Measurements from ENCODE around the gene SFMBT1.

Gene SFMBT1

GRCh38 chr3:53009826-53010539 is 35.9 kb downstream of the SFMBT1 start:
- Mint-ChIP-seq H3K27me3 (no peaks in the 10 kb centered on the region), H3K9me3 (no peaks in the 10 kb centered on the region), H3K4me1 (peaks cover 26 to 34% of the 10 kb centered on the region in 2 donors), H3K27ac (no peak overlapping the region), H3K4me3 (no peak overlapping the region), H3K36me3 (peaks cover 4 to 5% of the 10 kb centered on the region in 2 donors)
- ATAC-seq (replicated peaks): no peak
- no peak for DNase-seq

DNA sequence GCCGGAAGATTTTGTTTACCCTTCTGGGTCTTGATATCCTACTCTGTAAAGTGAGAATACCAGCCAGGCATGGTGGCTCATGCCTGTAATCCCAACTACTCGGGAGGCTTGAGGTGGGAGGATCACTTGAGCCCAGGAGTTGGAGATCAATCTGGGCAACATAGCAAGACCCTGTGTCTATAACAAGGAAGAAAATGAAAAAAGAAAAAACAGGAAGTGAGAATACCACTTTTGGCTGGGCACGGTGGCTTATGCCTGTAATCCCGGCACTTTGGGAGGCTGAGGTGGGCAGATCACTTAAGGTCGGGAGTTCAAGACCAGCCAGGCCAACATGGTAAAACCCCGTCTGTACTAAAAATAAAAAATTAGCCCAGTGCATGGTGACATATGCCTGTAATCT is 36.9 kb downstream of the SFMBT1 start:
- Mint-ChIP-seq H3K4me3 (no peak overlapping the region), H3K36me3 (peaks cover 2 to 5% of the 10 kb centered on the region in 2 donors), H3K9me3 (no peaks in the 10 kb centered on the region), H3K27me3 (no peaks in the 10 kb centered on the region), H3K27ac (peak overlapping the region; percentile 27), H3K4me1 (peaks cover 28 to 34% of the 10 kb centered on the region in 2 donors)
- DNase-seq (no peak), ATAC-seq (replicated peaks) (no peak)

DNA sequence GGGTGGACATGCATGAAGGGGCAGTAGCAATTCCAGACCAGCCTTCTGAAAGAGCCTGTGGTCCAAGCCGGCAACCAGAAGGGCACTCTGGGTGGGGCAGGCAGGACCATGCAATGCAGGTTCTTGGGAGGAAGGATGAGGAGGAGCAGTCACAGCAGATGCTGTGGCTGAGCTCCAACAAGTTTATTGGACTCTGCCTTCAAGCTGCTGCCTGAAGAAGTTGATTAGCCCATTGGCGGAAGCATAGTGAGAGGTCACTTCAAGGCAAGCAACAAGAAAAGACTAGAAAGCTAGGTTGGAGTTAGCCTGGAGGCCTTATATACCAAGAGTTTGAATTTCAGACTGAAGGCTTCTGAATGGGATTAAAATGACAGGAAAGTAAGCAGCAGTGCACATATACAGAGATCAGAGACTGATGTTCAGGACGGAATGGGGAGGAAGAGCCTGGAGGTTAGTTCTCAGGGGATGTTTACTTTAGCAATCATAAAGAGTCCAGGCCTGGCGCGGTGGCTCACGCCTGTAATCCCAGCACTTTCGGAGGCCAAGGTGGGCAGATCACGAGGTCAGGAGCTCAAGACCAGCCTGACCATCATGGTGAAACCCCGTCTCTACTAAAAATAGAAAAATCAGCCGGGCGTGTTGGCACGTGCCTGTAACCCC is 39.9 kb downstream of the SFMBT1 start:
- H3K9me3 Mint-ChIP-seq: no peaks in the 10 kb centered on the region
- no peak for DNase-seq
- no peak for ATAC-seq (replicated peaks)
- peaks cover 0 to under 1% of the 10 kb centered on the region in 2 donors for H3K36me3 Mint-ChIP-seq
- peaks cover 21 to 29% of the 10 kb centered on the region in 2 donors for H3K4me1 Mint-ChIP-seq
- no peaks in the 10 kb centered on the region for H3K27me3 Mint-ChIP-seq
- no peak overlapping the region for H3K27ac Mint-ChIP-seq
- no peak overlapping the region for H3K4me3 Mint-ChIP-seq

DNA sequence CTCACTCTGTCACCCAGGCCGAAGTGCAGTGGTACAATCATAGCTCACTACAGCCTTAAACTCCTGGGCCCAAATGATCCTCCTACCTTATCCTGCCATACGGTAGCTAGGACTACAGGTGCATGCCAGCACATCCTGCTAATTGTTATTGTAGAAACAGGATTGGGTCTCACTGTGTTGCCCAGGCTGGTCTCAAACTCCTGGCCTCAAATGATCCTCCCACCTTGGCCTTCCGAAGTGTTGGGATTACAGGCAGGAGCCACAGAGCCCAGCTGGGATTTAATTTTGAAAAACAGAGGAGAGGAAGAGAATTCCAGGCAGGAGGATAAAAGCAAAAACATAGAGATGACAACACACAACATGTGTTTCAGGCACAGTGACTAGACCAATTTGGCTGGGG is 40.5 kb downstream of the SFMBT1 start:
- Mint-ChIP-seq H3K4me3 (no peak overlapping the region), H3K9me3 (no peaks in the 10 kb centered on the region), H3K27ac (no peak overlapping the region), H3K36me3 (no peaks in the 10 kb centered on the region), H3K4me1 (peaks cover 17 to 24% of the 10 kb centered on the region in 2 donors), H3K27me3 (no peaks in the 10 kb centered on the region)
- DNase-seq (no peak), ATAC-seq (replicated peaks) (no peak)

GRCh38 chr3:53003320-53003719 is 42.6 kb downstream of the SFMBT1 start:
- no peaks in the 10 kb centered on the region for H3K27me3 Mint-ChIP-seq
- DNase-seq (no peak), ATAC-seq (replicated peaks) (no peak)
- no peak overlapping the region for H3K27ac Mint-ChIP-seq
- H3K4me3 Mint-ChIP-seq: no peak overlapping the region
- no peaks in the 10 kb centered on the region for H3K9me3 Mint-ChIP-seq
- H3K36me3 Mint-ChIP-seq: peaks cover 0 to 2% of the 10 kb centered on the region in 2 donors
- H3K4me1 Mint-ChIP-seq: peaks cover 10 to 18% of the 10 kb centered on the region in 2 donors

DNA sequence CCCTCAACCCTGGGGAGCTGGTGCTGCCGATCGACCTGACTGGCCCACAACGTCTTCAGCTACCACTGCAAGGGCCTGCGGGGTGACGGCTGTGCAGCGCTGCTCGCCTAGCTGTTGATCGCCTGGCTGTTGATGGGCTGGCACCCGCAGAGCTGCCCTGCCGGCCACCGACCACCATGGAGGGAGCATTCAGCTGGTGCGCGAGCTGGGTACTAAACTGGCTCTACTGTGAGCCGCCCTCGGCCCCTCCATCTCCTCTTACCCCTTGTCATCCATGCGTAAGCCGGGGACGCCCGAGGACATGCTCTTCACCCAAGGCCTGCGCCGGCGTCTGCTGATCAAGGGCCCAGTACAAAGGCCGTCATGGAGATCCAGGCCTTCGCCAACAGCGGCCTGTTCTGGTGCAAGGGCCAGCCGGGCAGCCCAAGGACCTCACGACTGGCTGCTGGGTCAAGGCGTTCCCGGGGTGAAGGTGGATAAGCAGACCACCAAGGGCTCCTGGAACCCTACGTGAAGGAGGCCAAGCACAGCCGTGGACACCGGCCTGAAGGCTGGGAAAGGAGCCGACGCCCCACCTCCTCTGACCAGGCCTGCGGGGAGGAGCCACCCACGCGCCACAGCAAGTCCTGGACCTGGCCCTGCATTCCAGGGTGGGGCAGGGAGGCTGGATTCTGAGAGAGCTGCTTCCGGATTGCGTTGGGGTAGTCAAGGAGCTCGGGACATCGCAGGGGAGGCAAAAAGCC is 46.9 kb downstream of the SFMBT1 start:
- no peaks in the 10 kb centered on the region for H3K27me3 Mint-ChIP-seq
- no peak overlapping the region for H3K4me3 Mint-ChIP-seq
- H3K4me1 Mint-ChIP-seq: peaks cover 0 to 5% of the 10 kb centered on the region in 2 donors
- H3K36me3 Mint-ChIP-seq: peaks cover 4 to 8% of the 10 kb centered on the region in 2 donors
- ATAC-seq (replicated peaks) (no peak), DNase-seq (no peak)
- H3K27ac Mint-ChIP-seq: no peak overlapping the region
- H3K9me3 Mint-ChIP-seq: no peaks in the 10 kb centered on the region

GRCh38 chr3:52990637-52991036 is 55.2 kb downstream of the SFMBT1 start:
- Mint-ChIP-seq H3K27ac (no peak overlapping the region), H3K4me1 (peaks cover 14 to 45% of the 10 kb centered on the region in 2 donors), H3K4me3 (no peak overlapping the region), H3K36me3 (no peaks in the 10 kb centered on the region), H3K9me3 (no peaks in the 10 kb centered on the region), H3K27me3 (no peaks in the 10 kb centered on the region)
- DNase-seq (no peak), ATAC-seq (replicated peaks) (no peak)

GRCh38 chr3:52986938-52987337 is 58.9 kb downstream of the SFMBT1 start:
- H3K4me3 Mint-ChIP-seq: no peak overlapping the region
- ATAC-seq (replicated peaks) (no peak), DNase-seq (no peak)
- no peaks in the 10 kb centered on the region for H3K9me3 Mint-ChIP-seq
- H3K36me3 Mint-ChIP-seq: no peaks in the 10 kb centered on the region
- no peak overlapping the region for H3K27ac Mint-ChIP-seq
- H3K27me3 Mint-ChIP-seq: no peaks in the 10 kb centered on the region
- H3K4me1 Mint-ChIP-seq: peaks cover 25 to 67% of the 10 kb centered on the region in 2 donors

DNA sequence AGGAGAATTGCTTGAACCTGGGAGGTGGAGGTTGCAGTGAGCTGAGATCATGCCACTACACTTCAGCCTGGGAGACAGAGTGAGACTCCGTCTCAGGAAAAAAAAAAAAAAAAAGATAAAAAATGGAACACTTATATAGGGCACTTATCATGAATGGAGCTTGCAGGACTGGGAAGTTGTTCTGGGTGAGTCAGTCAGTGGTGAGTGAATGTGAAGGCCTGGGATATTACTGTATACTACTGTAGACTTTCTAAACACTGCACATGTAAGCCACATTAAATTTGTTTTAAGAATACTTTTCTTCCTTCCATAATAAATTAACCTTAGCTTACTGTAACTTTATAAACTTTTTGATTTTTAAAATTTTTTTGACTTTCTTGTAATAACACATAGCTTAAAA is 59.8 kb downstream of the SFMBT1 start:
- Mint-ChIP-seq H3K27ac (no peak overlapping the region), H3K36me3 (no peaks in the 10 kb centered on the region), H3K27me3 (no peaks in the 10 kb centered on the region), H3K4me1 (peaks cover 21 to 64% of the 10 kb centered on the region in 2 donors), H3K9me3 (no peaks in the 10 kb centered on the region), H3K4me3 (no peak overlapping the region)
- DNase-seq (no peak), ATAC-seq (replicated peaks) (no peak)

GRCh38 chr3:52983828-52984227 is 62.0 kb downstream of the SFMBT1 start:
- DNase-seq: no peak
- peak; percentile 36 to 44 for ATAC-seq (replicated peaks)
- H3K27me3 Mint-ChIP-seq: no peaks in the 10 kb centered on the region

GRCh38 chr3:52983336-52983807 is 62.5 kb downstream of the SFMBT1 start:
- Mint-ChIP-seq H3K4me3 (peak overlapping the region; percentile 34 to 65), H3K36me3 (no peaks in the 10 kb centered on the region), H3K27ac (peak overlapping the region; percentile 91), H3K27me3 (no peaks in the 10 kb centered on the region), H3K9me3 (no peaks in the 10 kb centered on the region), H3K4me1 (peaks cover 18 to 44% of the 10 kb centered on the region in 2 donors)
- ATAC-seq (replicated peaks) (peak; percentile 90 to 91), DNase-seq (peak; percentile 76)

More at GRCh38 chr3:52983828-52984227, 62.0 kb downstream of the SFMBT1 start:
- no peaks in the 10 kb centered on the region for H3K36me3 Mint-ChIP-seq
- peaks cover 18 to 48% of the 10 kb centered on the region in 2 donors for H3K4me1 Mint-ChIP-seq
- H3K9me3 Mint-ChIP-seq: no peaks in the 10 kb centered on the region
- peak overlapping the region; percentile 34 to 65 for H3K4me3 Mint-ChIP-seq
- peak overlapping the region; percentile 91 for H3K27ac Mint-ChIP-seq

DNA sequence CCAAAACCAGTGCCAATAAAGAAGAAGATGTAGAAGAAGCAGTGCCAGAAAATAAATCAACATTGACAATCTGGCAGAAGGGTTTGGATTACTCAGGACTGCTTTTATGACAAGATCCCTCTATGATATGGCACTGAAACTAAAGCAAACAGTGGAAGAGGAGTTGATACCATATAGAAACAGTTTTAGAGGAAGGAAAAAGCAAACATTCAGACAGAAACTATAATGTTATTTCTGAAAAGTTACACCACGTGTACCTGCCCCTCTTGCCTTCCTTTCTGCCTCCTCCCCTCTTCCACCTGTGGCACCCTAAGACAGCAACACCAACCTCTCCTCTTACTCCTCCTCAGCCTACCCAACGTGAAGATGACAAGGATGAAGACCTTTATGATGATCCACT is 63.0 kb downstream of the SFMBT1 start:
- no peak for DNase-seq
- peak overlapping the region; percentile 52 to 60 for H3K4me3 Mint-ChIP-seq
- peak; percentile 68 to 72 for ATAC-seq (replicated peaks)

GRCh38 chr3:52979190-52979983 is 66.5 kb downstream of the SFMBT1 start:
- Mint-ChIP-seq H3K4me1 (peaks cover 14 to 34% of the 10 kb centered on the region in 2 donors), H3K36me3 (no peaks in the 10 kb centered on the region), H3K27ac (no peak overlapping the region), H3K9me3 (no peaks in the 10 kb centered on the region), H3K27me3 (no peaks in the 10 kb centered on the region), H3K4me3 (no peak overlapping the region)
- ATAC-seq (replicated peaks) (no peak), DNase-seq (no peak)

More for the DNA sequence above, 63.0 kb downstream of the SFMBT1 start:
- H3K27me3 Mint-ChIP-seq: no peaks in the 10 kb centered on the region
- H3K27ac Mint-ChIP-seq: peak overlapping the region; percentile 91
- H3K36me3 Mint-ChIP-seq: no peaks in the 10 kb centered on the region
- H3K9me3 Mint-ChIP-seq: no peaks in the 10 kb centered on the region
- H3K4me1 Mint-ChIP-seq: peaks cover 17 to 38% of the 10 kb centered on the region in 2 donors
